Skin epidermis (tissue), 12 donors: ENCODE results near the gene RNASEL.

Source experiments
- H3K27ac ChIP-seq, 21 experiments: fragments of 200-600 bp; sonication (generic) in 11 of 21; one replicate each; pipeline ENCODE4 v1.5.0; 2020; ENCODE audit warnings: mild to moderate bottlenecking in 3 of 21, inconsistent platforms in 2 of 21, moderate library complexity in 2 of 21
- H3K4me3 ChIP-seq, 7 experiments: fragments of 200-600 bp; sonication (generic) in 2 of 7; one replicate each; pipeline ENCODE4 v1.5.0; 2020; ENCODE audit warnings: inconsistent platforms in 2 of 7, mild to moderate bottlenecking in 2 of 7, moderate library complexity in 1 of 7

The RNASEL gene

GRCh38 chr1:182622901-182623528, 34.0 kb upstream of the RNASEL start:
- Histone ChIP-seq H3K4me3 (no peak overlapping the region), H3K27ac (peak overlapping the region in 8 of 21 experiments; percentile 5 to 49 (median 16))

- H3K27ac ChIP-seq: no peak overlapping the region
- no peak overlapping the region for H3K4me3 ChIP-seq
These were observed 32.9 kb upstream of the RNASEL start for GRCh38 chr1:182621906-182622305.

GRCh38 chr1:182620924-182621585, 32.0 kb upstream of the RNASEL start:
- Histone ChIP-seq H3K4me3 (no peak overlapping the region), H3K27ac (no peak overlapping the region)

GRCh38 chr1:182617734-182618351, 28.8 kb upstream of the RNASEL start:
- peak overlapping the region in 4 of 21 experiments; percentile 14 to 36 (median 24) for H3K27ac ChIP-seq
- no peak overlapping the region for H3K4me3 ChIP-seq

GRCh38 chr1:182617014-182617429, 28.0 kb upstream of the RNASEL start:
- H3K4me3 ChIP-seq: no peak overlapping the region
- no peak overlapping the region for H3K27ac ChIP-seq

GRCh38 chr1:182616130-182617013, 27.3 kb upstream of the RNASEL start:
- Histone ChIP-seq H3K4me3 (peak overlapping the region in 2 of 7 experiments; percentile 35 to 43), H3K27ac (peak overlapping the region in 12 of 21 experiments; percentile 77 to 98 (median 90))

- H3K4me3 ChIP-seq: peak overlapping the region; percentile 17 to 46 (median 39)
- H3K27ac ChIP-seq: peak overlapping the region; percentile 49 to 98 (median 88)
These were observed 26.5 kb upstream of the RNASEL start for GRCh38 chr1:182615468-182616129.

GRCh38 chr1:182614796-182615454, 25.9 kb upstream of the RNASEL start:
- Histone ChIP-seq H3K27ac (peak overlapping the region; percentile 49 to 98 (median 88)), H3K4me3 (peak overlapping the region; percentile 17 to 46 (median 39))

- Histone ChIP-seq H3K4me3 (no peak overlapping the region), H3K27ac (no peak overlapping the region)
These were observed 22.7 kb upstream of the RNASEL start for GRCh38 chr1:182611787-182612186.

GRCh38 chr1:182611326-182611725, 22.3 kb upstream of the RNASEL start:
- no peak overlapping the region for H3K27ac ChIP-seq
- no peak overlapping the region for H3K4me3 ChIP-seq

GRCh38 chr1:182610606-182611194, 21.6 kb upstream of the RNASEL start:
- no peak overlapping the region for H3K27ac ChIP-seq
- H3K4me3 ChIP-seq: no peak overlapping the region

GRCh38 chr1:182608845-182609610, 20.0 kb upstream of the RNASEL start:
- H3K27ac ChIP-seq: peak overlapping the region in 5 of 21 experiments; percentile 4 to 39 (median 32)
- no peak overlapping the region for H3K4me3 ChIP-seq

GRCh38 chr1:182608236-182608635, 19.2 kb upstream of the RNASEL start:
- Histone ChIP-seq H3K4me3 (no peak overlapping the region), H3K27ac (no peak overlapping the region)

GRCh38 chr1:182607566-182607965, 18.5 kb upstream of the RNASEL start:
- Histone ChIP-seq H3K27ac (no peak overlapping the region), H3K4me3 (no peak overlapping the region)

- H3K4me3 ChIP-seq: peak within 1 kb of the TSS; percentile 30 to 63 (median 51)
- peak within 1 kb of the TSS in 20 of 21 experiments; percentile 3 to 86 (median 62) for H3K27ac ChIP-seq
These were observed 15.4 kb upstream of the RNASEL start, which contains the start of gene RGS16 for GRCh38 chr1:182604175-182605164. Gene RGS16, minus strand, starts transcription at chr1:182604389. Its CDS starts 130 bp downstream, at chr1:182604259.

GRCh38 chr1:182603646-182604174, 14.7 kb upstream of the RNASEL start:
- H3K27ac ChIP-seq: peak overlapping the region in 20 of 21 experiments; percentile 3 to 86 (median 62)
- peak overlapping the region; percentile 30 to 63 (median 51) for H3K4me3 ChIP-seq
